GM10248 (cell line): ENCODE measurements around the gene SHISA8.

ENCODE experiments used
- CTCF ChIA-PET: fragments of 300-600 bp; sonication (Branson Sonifier 250); formaldehyde crosslinking; extraction: SDS; loops from one replicate; lab custom pipeline; 2021; ENCODE audit warnings: antibody characterized with exemption; lab: Yijun Ruan, JAX
- POLR2A ChIA-PET: fragments of 350-650 bp; sonication (Branson Sonifier 250); formaldehyde crosslinking; extraction: SDS; loops from one replicate; lab custom pipeline; 2020; ENCODE audit warnings: antibody characterized with exemption; lab: Yijun Ruan, JAX
- DNase-seq: peaks from one replicate; pipeline ENCODE4 v3.0.0; 2012; ENCODE audit errors: extremely low spot score
- TF ChIP-seq, protein P1 (sequence below): IDR thresholded peaks from 2 replicates; pipeline ENCODE4 v1.5.1; 2012; ENCODE audit warnings: mild to moderate bottlenecking, low read depth; ENCODE audit errors: extremely low read depth, missing control alignments, control extremely low read depth

SHISA8 gene

DNA sequence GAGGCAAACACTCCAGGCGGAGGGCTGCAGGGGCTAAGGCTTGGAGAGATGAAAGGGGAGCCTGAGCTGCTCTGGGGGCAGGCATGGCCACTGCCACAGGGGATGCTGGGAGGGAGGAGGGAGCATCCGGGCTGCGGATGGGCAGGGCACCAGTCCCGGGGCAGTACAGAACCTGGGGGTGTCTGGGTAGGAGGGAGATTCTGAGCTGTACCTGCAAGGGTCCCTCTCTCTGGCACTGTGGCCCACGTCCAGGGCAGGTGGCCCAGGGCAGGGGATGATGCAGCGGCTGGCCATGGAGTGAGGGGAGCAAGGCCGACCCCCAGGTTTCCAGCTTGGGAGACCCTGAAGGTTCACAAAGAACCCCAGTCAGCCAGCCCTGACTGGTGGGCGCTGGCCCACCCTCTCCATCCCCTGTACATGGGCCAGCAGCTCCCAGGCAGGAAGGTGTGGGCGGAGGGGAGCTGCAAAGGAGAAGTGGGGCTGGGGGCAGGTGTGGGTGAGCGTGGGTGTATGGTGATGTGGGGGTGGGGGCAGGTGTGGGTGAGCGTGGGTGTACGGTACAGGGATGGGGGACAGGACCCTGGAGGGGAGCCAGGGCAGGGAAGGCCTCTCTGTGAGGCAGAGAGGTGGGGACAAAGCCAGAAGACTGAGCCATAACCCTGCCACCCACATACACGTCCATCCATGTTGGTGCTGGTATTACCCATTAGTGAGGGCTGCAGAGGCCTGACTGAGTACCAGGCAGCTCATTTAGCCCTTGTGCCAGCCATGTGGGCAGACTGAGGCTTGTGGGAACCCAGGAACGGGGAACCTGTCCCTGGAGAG is 13.9 kb upstream of the SHISA8 start:
- no peak for DNase-seq
- TF ChIP-seq, protein P1, sequence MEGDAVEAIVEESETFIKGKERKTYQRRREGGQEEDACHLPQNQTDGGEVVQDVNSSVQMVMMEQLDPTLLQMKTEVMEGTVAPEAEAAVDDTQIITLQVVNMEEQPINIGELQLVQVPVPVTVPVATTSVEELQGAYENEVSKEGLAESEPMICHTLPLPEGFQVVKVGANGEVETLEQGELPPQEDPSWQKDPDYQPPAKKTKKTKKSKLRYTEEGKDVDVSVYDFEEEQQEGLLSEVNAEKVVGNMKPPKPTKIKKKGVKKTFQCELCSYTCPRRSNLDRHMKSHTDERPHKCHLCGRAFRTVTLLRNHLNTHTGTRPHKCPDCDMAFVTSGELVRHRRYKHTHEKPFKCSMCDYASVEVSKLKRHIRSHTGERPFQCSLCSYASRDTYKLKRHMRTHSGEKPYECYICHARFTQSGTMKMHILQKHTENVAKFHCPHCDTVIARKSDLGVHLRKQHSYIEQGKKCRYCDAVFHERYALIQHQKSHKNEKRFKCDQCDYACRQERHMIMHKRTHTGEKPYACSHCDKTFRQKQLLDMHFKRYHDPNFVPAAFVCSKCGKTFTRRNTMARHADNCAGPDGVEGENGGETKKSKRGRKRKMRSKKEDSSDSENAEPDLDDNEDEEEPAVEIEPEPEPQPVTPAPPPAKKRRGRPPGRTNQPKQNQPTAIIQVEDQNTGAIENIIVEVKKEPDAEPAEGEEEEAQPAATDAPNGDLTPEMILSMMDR = no peak
- POLR2A ChIA-PET = interaction anchor here (0.7 to 7.5 kb wide), 3 partner anchors 9 to 456 kb away, joined by 3 to 118 read pairs (median 3); partner anchors contain the start of gene CENPM
- CTCF ChIA-PET = interaction anchor here (0.6 to 11.5 kb wide), 6 partner anchors 9 to 232 kb away, joined by 3 to 229 read pairs (median 4); no protein-coding TSS in a partner anchor

DNA sequence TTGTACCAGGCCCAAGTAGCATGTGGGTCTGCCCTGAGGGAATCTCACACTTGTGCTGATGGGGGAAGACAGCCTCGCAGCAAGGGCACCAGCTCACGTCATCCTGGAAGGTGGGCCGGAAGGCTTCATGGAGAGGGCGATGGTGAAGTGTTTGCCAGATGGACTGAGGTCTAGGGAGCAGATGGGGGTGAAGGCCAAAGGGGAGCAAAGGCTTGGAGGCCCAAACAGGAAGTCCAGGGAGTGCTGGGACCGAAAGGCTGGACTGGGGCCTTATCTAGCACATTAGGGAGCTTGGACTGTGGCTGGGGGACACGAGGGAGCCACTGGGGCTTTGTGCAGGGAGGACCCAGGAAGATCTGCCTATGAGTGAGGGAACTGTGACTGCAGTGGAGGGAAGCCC is 12.9 kb upstream of the SHISA8 start:
- ChIA-PET CTCF (interaction anchor here (1.2 to 11.5 kb wide), 5 partner anchors 9 to 231 kb away, joined by 3 to 229 read pairs (median 6); no protein-coding TSS in a partner anchor), POLR2A (interaction anchor here (1.1 to 7.5 kb wide), 2 partner anchors 10 to 19 kb away, joined by 3 to 118 read pairs; partner anchors contain the start of gene CENPM)
- no peak for DNase-seq
- TF ChIP-seq, protein P1 = no peak

DNA sequence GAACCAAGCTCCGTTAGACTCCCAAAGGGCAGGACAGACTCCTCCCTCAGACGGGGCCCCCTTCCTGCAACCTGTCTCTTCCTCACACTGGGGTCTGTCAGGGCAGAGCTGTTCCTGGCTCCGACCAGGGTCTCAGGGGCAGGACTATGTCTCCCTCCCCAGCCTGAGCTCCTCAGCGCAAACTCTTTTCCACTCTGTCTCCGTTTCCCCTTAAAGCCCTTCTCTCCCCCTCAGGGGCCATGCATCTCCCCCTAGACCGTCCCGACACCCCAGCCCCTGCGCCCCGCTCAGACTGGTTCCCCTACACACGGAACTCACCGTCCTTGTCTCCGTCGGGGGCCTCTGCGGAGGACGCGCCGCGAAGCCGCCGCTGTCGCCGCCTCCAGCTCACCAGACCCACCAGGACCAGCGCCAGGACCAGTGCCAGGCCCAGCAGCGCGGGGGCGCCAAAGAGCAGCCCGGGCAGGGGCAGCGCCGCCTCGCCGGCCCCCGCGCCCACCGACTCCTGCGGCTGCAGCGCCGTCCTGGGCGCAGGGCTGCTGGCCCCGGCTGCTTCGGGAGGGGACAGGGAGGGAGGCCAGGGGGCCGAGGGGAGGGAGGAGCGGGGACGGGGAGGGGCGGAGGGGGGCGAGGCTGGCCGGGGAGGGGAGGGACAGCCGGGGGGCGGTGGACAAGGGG is 11.0 kb upstream of the SHISA8 start:
- ChIA-PET CTCF (interaction anchor here (0.6 to 11.5 kb wide), 24 partner anchors 11 to 244 kb away, joined by 3 to 229 read pairs (median 4); partner anchors contain the start of genes CENPM, SHISA8 and SREBF2), POLR2A (interaction anchor here (0.5 to 7.5 kb wide), 9 partner anchors 10 to 127 kb away, joined by 3 to 118 read pairs (median 6); partner anchors contain the start of genes SHISA8 and SREBF2)
- TF ChIP-seq, protein P1 = peak; percentile 94
- peak; percentile 63 for DNase-seq

DNA sequence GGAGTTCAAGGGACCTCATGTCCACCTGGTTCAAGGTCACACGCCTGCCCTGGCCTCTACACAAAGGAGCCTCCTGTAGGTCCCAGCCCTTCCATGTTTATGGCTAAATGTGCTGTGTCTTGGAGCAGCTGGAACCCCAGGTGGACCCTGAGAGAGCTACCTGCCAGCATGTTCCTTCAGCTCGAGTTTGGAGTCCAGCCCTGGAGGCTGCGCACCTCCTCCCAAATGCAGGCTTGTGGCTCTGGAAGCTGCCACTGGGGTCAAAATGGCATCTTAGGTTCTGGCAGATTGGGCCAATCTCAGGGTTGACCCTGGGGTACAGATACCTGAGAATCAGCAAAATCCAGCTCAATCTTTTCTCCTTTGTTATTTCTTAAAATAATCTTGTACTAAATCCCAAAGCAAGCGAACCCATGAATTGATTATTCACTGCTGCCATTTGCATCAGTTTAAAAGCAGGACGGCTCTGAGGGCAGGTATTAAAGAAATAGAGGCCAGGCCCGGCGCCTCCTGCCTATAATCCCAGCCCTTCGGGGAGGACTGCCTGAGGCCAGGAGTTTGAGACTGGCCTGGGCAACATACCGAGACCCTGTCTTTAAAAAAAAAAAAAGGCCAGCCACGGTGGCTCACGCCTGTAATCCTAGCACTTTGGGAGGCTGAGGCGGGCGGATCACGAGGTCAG is 8.9 kb upstream of the SHISA8 start:
- ChIA-PET CTCF (interaction anchor here (0.7 to 11.5 kb wide), 4 partner anchors 9 to 227 kb away, joined by 5 to 229 read pairs (median 26); partner anchors contain the start of gene SHISA8), POLR2A (interaction anchor here (0.6 to 7.5 kb wide), 6 partner anchors 8 to 197 kb away, joined by 3 to 118 read pairs (median 8); partner anchors contain the start of genes SHISA8 and SREBF2)
- TF ChIP-seq, protein P1 = no peak
- no peak for DNase-seq

DNA sequence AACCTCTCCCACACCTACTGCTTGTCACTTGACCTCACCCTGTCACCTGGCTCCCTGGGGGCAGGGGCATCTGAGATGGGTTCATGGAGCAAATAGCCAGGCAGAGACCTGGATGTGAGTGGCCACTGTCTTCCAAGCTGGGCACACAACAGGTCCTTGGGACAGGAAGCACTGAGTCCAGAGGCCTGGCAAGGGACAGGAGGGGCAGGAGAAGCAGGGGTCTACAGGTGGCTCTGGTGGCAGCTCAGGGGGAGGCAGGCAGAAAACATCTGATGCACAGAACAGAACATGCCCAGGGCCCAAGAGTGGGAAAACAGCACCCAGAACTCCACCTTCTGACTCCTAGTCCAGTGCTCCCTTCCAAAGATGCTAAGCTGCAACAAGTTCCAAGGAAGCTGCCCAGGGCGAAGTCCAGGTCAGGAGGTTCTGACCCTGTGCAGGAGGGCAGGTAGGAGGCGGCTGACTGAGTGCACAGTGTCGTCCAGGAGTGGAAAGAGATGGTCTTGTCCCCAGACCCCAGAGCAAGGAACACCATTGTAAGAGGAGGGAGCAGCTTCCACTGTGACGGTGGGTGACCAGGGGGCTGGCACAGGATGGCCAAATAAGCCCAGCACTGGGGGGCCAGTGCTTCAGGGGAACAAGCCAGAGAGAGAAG is 8.2 kb upstream of the SHISA8 start:
- TF ChIP-seq, protein P1 = no peak
- POLR2A ChIA-PET = interaction anchor here (7.5 kb wide), 1 partner anchor 15 kb away, joined by 118 read pairs; no protein-coding TSS in a partner anchor
- no peak for DNase-seq
- CTCF ChIA-PET = interaction anchor here (1.6 to 11.5 kb wide), 3 partner anchors 9 to 226 kb away, joined by 6 to 229 read pairs (median 46); partner anchors contain the start of gene SHISA8
